HG03342 (cell line): ENCODE data around the gene CEP55.

Experiments
- ATAC-seq: cut with Tn5 transposase; IDR thresholded peaks from one replicate; pipeline ENCODE4 v1.9.1; 2021; ENCODE audit warnings: mild to moderate bottlenecking, moderate library complexity; ENCODE audit not compliant: unreplicated experiment

CEP55 gene

DNA sequence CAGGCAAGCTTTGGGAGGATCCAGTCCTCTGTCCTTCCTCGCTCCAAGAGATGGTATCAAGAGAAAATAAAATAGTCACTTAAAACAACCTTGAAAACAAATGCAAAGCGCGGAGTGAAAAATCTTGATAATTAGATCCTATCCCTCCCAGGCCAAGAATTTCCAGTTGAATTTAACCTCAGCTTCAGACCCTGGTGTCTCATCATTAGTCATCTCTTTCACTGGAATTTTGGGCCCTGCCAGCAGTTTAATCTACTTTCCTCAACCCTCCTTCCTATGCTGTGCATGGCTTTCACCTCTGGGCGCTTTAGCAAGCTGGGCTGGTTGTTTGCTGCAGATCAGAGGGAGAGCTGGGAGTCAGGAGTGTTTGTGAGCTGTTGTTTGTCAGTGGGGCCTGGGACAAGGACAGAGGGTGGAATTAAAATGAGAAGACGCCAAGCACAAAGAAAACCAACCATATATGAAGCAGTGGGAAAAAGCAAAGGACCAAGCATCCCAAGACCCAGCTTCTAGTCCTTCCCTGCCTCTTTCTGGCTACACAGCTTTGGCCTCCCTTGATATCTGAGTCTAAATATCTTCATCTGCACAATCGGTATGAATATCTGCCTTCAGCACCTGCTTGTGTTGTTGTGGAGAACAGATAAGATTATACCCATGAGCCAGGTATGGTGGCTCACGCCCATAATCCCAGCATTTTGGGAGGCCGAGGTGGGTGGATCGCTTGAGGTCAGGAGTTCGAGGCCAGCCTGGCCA lies 27.8 kb upstream of the CEP55 start:
- no peak for ATAC-seq

DNA sequence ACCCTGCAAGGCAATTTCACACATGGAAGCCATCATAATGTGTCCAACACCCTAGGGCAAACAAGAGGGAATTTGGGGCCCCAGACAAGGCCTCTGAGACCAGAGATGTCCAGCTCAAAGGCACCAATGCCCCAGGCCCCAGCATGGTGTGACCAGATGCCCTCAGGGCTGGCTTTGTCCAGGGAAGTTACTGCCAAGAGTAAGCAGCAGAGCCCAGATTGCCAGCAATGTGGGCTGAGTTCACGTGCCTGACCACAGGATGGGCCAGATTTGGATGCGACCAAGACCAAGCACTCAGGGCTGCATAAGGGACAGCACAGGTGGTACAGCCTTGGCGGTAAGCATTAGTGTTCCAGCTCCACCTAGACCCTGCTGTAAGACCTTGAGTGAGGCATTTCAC lies 27.0 kb upstream of the CEP55 start:
- ATAC-seq, result no peak

DNA sequence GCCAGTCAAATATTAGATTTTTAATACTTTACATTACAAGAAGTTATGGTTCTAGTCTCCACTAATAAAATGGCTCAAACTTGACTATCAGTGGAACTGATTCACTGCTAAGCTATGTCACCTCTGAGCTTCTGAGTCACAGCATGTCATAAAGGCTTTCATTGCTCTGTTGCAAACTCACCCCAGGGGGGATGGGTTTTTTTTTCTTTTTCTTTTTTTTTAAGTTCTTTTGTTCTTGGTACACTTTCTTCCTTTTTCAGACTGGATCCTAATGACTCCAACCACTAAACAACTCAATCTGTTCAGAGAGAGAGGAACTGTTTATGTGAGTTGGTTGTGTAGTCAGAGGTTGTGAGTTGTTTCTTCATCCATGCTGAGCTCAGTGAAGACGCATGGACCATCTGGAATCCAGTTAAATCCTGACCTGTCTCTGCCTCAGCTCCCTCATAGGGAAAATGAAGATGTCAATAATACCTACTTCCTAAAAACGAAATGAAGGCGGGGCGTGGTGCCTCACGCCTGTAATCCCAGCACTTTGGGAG lies 25.2 kb upstream of the CEP55 start:
- ATAC-seq, result no peak

DNA sequence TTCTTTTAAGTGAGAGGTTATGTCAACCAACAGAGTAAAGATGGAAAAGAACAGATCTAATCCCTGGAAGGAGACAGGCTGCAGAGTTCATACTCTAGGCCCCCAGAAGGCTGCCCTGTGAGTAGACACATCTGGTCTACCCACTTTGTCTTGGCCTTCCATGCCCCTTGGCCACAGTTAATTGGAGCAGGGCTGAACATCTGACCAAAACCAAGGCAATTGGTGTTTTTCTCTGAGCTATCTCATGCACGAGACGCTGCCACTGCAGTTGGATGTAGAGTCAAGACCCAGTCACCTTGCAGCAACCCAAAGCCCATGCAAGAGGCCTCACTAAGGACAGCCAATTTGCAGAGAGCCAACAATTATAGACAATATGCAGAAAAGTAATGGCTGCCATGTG lies 23.3 kb upstream of the CEP55 start:
- ATAC-seq, result no peak

DNA sequence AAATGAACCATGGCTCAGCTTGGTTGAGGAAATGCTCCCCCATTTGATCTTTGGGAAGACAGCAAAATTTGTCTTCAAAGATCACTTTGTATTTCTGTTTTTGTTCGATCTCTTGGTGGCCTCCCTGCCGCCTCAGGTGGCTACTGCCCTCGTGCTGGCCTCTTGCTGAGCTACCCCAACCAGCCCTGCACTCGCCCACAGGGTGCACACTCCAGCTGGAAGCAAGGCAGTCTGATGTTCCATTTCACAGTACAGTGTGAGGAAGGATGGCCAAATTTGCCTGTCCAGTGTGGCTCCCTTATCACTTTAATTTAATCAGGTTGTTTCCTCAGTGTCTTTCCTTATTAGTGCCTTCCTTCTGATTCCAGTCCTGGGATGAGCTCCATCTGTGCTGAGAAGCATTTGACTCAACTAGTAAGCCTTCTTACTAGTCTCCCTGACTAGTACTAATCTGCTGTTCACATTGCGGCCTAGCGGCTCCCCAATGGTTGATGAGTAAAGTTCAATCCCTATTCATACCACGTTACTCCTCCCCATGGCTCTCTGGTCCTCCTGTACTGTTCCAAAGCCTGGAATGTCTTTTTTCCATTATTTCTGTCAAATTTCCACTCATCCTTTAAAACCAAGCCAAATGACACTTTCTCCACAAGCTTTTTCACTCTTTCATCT lies 22.5 kb upstream of the CEP55 start:
- ATAC-seq, result no peak

DNA sequence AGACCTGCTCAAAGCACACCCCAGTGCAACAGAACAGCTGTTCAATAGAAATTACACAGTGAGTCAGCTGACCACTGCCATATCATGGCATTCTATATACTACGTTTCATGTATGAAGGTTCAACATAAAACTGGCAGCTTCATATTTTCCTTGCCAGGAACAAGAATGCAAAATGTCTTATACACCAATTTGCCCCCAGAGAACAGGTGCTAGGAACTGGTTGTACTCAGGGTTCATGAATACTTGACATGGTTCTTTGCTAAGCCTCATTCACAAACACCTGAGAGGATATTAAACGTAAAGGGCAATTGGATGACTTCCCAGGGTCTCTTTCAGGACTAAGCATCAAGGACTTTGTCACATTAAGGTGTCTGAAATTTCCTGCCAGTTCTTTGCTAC lies 21.2 kb upstream of the CEP55 start:
- no peak for ATAC-seq

DNA sequence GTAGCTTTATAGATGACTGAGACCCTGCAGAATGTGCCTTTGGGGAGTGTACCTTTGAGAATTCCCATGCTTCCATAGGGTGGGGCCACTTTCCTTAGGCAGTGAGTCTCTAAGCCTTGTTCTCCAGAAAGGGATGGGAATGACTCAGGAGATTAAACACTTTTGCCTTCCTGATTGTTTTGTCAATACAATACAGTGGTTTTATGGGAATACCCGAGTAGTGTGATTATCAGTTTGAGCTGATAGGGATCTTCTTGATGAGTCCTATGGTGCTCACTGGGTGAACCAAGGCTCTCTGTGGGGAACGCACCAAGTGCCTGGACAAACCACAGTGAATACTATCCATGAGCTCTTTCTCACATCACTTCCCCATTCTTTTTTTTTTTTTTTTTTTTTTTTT lies 20.5 kb upstream of the CEP55 start:
- no peak for ATAC-seq

DNA sequence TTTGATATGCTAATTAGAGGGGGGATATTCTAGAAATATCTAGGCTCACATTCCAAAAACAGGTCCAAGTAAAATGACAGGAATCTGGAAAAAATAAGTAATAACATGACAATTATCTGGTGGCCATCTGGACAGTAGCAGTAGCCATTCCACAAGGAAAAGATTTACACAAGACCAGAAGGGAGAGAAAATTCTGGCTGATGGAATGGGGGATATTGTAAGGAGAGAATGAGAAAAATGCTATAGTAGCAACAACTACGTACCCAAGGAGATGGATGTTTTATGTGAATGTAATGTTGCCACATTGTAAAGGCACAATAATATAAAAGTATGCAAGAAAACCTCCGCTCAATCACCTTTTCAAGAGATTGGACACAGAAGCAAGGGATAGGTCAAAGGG lies 19.7 kb upstream of the CEP55 start:
- ATAC-seq, result no peak

DNA sequence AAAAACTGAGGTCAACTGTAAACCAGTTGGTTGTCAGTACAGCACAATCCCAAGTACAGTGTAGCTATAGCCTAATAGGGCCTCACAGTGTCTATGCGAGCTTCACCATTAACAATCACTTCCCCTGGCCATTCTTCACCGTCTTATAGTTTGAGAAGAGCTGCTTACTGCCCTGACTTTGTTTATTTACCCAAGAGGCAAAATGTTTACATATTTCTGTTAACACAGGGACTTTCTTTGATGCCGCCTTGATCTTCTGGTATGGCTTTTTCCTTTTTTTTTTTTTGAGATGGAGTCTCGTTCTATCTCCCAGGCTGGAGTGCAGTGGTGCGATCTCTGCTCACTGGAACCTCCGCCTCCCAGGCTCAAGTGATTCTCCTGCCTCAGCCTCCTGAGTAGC lies 17.5 kb upstream of the CEP55 start:
- no peak for ATAC-seq

DNA sequence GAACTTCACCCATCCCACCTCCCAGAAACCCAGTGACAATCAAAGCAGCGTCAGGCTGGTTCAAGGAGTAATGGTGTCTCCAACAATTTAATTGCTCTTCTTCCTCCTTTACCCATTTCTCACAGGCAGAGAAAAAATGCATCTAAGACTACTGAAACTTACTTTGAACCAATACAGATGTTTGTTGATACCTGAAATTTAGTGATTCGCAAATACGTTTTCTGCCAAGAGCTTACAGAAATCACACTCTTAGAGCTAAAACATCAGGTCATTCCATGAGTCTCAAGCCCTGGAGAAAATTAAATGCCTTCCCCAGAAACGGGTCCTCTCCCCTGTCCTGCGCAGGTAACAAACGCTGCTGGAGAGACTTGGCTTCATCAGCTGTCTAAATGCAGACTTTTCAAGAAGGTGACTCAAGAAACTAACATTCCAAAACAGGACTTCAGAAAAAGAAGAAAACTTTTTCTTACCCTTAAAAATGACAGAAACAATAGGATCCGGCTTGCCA lies 14.7 kb upstream of the CEP55 start:
- ATAC-seq, result no peak

DNA sequence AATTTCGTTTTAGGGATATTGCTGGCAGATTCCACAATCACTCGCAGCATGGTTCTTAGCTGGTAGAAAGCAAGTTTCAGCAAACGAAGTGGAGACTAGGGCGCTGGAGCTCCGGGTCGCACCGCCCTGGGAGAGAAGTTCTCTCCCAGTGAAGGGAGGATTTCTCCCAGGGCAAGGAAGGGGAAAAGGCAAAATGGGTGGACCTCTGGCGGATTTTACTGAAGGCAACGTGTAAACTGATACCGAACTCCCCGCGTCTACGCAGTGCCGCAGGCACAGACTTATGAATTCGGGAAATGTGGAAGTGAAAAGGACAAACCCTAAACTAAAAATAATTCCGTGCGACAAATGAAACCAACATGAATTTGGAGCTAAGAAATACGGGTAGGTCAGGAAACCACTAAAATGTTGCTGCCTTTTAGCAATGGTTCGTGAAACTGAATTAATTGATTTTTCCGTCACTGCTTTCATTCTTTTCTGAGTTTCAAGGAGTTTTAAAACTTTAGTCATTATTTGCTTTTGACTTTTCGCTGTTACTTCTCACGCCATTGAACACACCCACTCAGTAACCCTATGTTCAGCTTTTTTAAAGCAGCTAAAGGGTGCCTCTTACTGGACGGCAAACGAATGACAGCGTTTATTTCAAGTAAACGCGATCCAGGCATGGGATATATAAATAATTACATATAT lies 14.1 kb upstream of the CEP55 start, which contains the start of gene MYOF:
TSS of gene MYOF (minus strand) at position 190 of the 690 bp plus-strand sequence. CDS start at position 50, 140 bp downstream.
- peak; percentile 78 for ATAC-seq

DNA sequence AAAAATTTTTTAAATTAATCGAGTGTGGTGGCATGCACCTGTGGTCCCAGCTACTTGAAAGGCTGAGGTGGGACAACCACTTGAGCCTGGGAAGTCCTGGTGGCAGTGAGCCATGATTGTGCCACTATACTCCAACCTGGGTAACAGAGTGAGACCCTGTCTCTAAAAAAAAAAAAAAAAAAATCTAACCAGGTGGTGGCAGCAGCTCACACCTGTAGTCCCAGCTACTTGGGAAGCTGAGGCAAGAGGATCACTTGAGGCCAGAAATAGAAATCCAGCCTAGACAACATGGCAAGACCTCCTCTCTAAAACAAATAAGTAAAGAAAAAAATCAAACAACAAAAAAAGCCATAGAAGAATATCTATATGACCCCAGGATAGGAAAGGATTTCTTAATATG lies 10.7 kb upstream of the CEP55 start:
- ATAC-seq, result no peak

DNA sequence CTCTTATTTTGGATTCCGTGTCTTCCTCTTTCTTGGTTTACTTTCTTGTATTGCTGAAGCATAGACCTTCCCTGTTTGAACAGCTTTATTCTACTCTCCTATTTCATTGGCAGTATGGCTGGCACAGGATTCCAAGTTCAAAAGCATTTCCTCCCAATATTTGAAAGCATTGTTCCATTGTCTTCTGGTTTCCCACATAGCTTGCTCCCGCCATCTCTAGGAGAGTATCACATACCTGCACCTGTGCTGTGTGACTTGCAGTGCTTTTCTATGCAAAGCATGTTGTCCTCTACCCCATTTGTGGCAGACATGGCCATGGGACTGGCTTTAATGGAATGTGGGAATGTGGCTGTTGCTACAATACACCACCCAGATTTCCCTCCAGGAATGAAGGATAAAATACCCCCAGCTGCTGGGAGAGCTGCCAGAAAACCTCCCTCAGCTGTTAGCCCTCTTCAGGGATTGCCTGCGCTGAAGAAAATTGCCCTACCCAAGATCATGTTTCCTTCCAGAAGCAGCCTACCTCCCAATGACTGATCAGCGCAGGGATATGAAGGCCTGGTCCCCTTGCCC lies 7.4 kb upstream of the CEP55 start:
- ATAC-seq, result no peak

DNA sequence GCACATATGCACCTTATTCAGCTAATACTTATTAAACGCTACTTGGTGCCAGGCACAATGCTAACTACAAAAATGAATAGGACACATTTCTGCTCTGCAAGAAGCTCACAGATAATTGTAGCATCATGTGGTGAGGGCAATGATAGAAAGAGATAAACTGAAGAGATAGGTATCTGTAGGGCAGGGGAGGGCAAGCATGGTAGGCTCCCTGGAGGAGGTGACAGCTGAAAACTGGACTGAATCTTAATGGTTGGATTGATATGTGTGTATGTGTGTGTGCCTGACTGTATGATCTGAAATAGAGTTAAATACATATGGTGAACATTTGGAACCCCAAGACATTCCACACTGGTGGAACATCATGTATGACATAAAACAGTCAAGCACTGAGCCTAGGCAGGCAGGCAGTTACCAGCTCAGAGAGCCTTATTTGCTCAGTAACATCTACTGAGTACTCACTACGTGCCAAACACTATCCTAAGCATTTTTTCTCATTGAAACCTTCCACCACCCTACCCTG lies 4.8 kb upstream of the CEP55 start:
- ATAC-seq, result no peak

DNA sequence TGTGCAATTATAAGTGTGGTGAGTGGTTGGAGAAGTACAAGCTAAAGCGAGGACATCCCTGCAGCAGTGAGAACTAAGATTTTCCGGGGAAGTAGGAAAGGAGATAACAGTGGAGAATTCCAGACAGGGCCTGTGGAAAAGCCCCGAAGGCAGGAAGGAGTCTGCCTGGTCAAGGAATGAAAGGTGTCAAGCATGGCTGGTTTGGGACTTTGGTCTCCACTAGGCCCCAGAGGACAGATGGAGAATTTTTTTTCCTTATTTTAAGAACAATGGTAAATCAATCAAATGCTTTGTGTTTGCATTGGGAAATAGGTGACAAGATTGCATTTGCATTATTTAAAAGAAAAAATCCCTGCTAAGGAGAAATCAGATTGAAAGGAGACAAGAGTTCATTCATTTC lies 3.2 kb upstream of the CEP55 start:
- no peak for ATAC-seq

DNA sequence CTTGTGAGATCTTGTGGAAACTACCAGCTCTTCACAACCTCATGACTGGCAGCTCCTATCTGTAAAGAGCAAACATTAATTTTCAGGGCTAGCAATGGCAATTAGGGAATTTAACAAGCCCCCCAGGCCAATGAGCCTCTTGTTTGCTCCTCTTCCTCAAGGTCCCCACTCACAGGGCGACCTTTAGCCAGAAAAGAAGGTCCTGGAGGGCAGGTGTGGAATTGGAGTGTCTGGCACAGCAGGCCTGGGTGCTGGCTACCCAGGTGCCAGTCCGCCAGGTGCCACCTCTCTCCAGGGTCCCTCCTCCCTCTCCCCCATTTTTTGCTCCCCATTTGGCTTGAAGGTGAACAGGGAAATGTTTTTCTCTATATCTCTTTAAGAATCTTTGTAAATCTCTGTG lies 1.9 kb upstream of the CEP55 start:
- no peak for ATAC-seq

DNA sequence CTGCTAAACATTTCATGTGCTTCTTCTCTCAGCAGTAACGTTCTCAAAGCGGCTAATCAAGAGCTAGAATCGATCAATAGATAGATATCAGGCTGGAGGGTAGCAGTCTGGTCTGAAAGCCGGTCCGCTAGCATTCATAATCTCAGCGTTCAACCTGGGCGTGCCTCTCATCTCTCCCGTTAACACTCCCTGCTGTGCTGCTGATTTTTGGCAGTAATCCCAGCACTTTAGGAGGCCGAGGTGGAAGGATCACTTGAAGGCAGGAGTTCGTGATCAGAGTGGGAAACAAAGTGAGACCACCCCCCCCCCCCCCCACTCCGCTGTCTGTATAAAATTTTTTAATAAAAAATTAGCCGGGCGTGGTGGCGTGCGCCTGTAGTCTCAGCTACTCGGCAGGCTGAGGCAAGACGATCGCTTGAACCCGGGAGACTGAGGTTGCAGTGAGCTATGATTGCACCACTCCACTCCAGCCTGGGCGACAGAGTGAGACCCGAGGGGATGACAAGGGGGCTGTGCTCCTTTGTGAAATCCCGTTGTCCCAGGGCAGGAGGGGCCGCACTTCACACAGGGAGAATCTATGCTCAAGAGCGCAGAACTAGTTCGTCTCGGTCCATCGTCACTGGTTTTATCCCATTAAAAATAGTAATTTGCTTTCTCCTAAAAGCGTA lies 624 bp upstream of the CEP55 start:
- ATAC-seq, result peak; percentile 3

DNA sequence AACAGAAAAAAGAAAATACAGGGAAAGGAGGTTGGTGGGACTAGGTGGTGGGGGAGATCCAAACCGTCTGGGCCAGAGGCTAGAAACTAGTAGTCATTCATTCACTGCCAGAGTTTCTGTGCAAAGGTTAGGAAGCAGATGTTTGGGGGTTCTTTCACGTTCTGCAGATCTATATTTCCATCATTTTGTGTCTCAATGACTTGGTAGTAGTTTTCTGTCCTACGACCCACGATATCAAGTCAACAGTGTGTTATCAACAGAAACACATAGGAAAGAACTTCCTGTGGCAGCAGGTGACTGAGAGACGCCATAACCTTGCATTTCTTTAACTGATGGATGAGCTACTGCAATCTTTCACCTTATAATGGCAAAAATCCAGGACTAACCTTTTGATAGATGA lies 1.8 kb downstream of the CEP55 start:
- no peak for ATAC-seq

DNA sequence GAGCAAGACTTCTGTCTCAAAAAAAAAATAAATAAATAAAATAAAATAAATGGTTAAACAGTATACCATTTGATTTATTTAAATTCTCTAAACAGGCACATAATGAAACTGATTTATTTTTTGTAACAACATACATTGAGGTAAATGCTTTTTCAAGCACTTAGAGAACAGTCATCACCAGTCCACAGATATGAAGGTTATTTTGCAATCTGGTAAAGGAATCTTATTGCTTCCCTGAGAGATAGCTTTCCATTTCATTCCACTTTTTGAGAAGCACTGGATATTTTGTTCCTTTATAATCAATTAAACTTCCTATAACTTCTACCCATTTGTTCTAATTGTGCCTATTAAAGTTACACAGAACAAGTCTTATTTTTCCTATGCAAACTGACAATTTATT lies 5.2 kb downstream of the CEP55 start:
- no peak for ATAC-seq

DNA sequence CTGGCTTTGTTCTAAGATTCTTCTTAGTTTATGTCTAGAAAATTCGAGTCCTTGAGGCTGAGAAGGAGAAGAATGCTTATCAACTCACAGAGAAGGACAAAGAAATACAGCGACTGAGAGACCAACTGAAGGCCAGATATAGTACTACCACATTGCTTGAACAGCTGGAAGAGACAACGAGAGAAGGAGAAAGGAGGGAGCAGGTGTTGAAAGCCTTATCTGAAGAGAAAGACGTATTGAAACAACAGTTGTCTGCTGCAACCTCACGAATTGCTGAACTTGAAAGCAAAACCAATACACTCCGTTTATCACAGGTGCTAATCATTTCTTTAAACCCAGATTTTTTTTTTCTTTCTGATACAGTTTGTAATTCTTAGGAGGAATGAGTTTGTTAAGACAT lies 6.7 kb downstream of the CEP55 start:
- ATAC-seq, result peak; percentile 80
